Measurements from ENCODE around the gene S100A1. TPM values are rescaled to one million over a fixed set of nuclear protein-coding genes. Genes with fewer than 3 reads are reported as not detected.

S100A1 gene
- total RNA-seq, 4 donors from 2014 or later, result 3.7 to 4.4 TPM; not detected in 2

DNA sequence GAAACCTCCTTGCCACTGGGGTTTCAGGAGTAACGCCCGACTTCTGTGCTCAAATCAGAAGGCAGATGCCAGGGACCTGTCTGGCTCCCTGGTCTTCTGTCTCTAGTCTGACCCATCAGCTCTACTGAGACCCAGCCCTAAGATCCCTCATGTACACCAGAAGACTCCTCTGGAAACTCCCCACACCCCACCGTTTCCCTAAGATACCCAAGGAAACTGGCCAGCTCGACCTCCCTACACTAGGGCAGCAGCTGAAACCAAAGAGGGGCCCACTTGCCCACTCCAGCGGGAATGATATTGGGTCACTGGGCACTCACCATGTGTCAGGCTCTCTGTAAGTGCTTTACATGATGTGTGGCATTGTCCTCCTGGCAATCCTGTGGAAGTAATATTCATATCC, 14.8 kb upstream of the S100A1 start:
- intact Hi-C loops (cut with DNase I; ENCODE audit: low total_unique reads) (loop anchor here (5.0 kb wide), 1 partner anchor 36 kb away; no protein-coding TSS in a partner anchor), in situ Hi-C loops (cut with MboI; ENCODE audit: low pct_ligation_motif_present in 1 of 4, low pct_unique_long_range_greater_than_20kb in 1 of 4, low sequenced_read_pairs in 3 of 4) (no loop called here)
- Histone ChIP-seq H3K4me3 (peak overlapping the region in 3 of 4 donors; percentile 53 to 62 (median 57)), H3K27me3 (no peaks in the 10 kb centered on the region), H3K27ac (peak overlapping the region; percentile 89 to 97 (median 92)), H3K9me3 (no peaks in the 10 kb centered on the region), H3K36me3 (no peaks in the 10 kb centered on the region), H3K4me1 (peaks cover 40 to 73% (median 55%) of the 10 kb centered on the region in 4 donors)
- no peak for DNase-seq
- TF ChIP-seq POLR2AphosphoS5 (IDR thresholded peaks at IDR 0.05), result no peak
- TF ChIP-seq POLR2A (IDR thresholded peaks at IDR 0.05), result no peak
- TF ChIP-seq EP300 (IDR thresholded peaks at IDR 0.05; ENCODE audit: low read depth), result no peak
- TF ChIP-seq, protein P1, sequence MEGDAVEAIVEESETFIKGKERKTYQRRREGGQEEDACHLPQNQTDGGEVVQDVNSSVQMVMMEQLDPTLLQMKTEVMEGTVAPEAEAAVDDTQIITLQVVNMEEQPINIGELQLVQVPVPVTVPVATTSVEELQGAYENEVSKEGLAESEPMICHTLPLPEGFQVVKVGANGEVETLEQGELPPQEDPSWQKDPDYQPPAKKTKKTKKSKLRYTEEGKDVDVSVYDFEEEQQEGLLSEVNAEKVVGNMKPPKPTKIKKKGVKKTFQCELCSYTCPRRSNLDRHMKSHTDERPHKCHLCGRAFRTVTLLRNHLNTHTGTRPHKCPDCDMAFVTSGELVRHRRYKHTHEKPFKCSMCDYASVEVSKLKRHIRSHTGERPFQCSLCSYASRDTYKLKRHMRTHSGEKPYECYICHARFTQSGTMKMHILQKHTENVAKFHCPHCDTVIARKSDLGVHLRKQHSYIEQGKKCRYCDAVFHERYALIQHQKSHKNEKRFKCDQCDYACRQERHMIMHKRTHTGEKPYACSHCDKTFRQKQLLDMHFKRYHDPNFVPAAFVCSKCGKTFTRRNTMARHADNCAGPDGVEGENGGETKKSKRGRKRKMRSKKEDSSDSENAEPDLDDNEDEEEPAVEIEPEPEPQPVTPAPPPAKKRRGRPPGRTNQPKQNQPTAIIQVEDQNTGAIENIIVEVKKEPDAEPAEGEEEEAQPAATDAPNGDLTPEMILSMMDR (IDR thresholded peaks at IDR 0.05), result no peak
- 52% methylated on average over 5 of the region's 5 CpGs; no CpG with 5 or more reads in 1 of the 2 donors for WGBS, 2 donors (ENCODE audit: low coverage in 1 of 2)

DNA sequence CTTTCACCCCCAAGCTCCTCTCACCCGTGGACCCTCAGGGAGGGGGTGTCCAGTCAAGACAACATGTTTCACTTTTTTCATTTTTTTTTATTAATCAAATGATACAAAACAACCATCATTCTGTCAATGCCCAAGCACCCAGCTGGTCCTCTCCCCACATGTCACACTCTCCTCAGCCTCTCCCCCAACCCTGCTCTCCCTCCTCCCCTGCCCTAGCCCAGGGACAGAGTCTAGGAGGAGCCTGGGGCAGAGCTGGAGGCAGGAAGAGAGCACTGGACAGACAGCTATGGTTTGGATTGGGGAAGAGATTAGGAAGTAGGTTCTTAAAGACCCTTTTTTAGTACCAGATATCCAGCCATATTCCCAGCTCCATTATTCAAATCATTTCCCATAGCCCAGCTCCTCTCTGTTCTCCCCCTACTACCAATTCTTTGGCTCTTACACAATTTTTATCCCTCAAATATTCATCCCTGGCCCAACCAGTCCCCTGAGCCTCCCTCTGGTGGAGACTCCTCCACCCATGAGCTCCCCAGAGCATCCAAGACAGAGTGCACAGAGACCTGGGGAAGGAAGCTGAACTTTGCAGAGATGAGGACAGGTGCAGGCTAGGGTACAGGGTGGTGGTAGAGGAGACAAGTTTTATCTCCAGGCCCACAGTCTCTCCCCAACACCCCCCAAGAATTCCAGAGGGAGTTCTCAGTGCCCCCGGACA, 13.9 kb upstream of the S100A1 start:
- H3K9me3 ChIP-seq, result no peaks in the 10 kb centered on the region
- no peak overlapping the region for H3K4me3 ChIP-seq
- H3K27ac ChIP-seq, result peak overlapping the region; percentile 89 to 97 (median 92)
- intact Hi-C loops (cut with DNase I; ENCODE audit: low total_unique reads) (loop anchor here (5.0 kb wide), 1 partner anchor 37 kb away; no protein-coding TSS in a partner anchor), in situ Hi-C loops (cut with MboI; ENCODE audit: low pct_ligation_motif_present in 1 of 4, low pct_unique_long_range_greater_than_20kb in 1 of 4, low sequenced_read_pairs in 3 of 4) (no loop called here)
- TF ChIP-seq POLR2AphosphoS5 (IDR thresholded peaks at IDR 0.05) (peak in 1 of 3 donors; percentile 8), EP300 (IDR thresholded peaks at IDR 0.05; ENCODE audit: low read depth) (no peak)
- H3K36me3 ChIP-seq, result no peaks in the 10 kb centered on the region
- no peaks in the 10 kb centered on the region for H3K27me3 ChIP-seq
- peaks cover 38 to 65% (median 50%) of the 10 kb centered on the region in 4 donors for H3K4me1 ChIP-seq
- DNase-seq, result no peak
- WGBS, 2 donors (ENCODE audit: low coverage in 1 of 2), result 64% methylated on average over 2 of the region's 2 CpGs; no CpG with 5 or more reads in 1 of the 2 donors

- peaks cover 34 to 59% (median 44%) of the 10 kb centered on the region in 4 donors for H3K4me1 ChIP-seq
- intact Hi-C loops (cut with DNase I; ENCODE audit: low total_unique reads) (loop anchor here (5.0 kb wide), 1 partner anchor 38 kb away; no protein-coding TSS in a partner anchor), in situ Hi-C loops (cut with MboI; ENCODE audit: low pct_ligation_motif_present in 1 of 4, low pct_unique_long_range_greater_than_20kb in 1 of 4, low sequenced_read_pairs in 3 of 4) (no loop called here)
- no peaks in the 10 kb centered on the region for H3K36me3 ChIP-seq
- H3K27me3 ChIP-seq, result no peaks in the 10 kb centered on the region
- WGBS, 2 donors (ENCODE audit: low coverage in 1 of 2), result 84% methylated on average over 7 of the region's 7 CpGs; no CpG with 5 or more reads in 1 of the 2 donors
- no peak for DNase-seq
- peak overlapping the region; percentile 89 to 97 (median 92) for H3K27ac ChIP-seq
- peak overlapping the region in 2 of 4 donors; percentile 33 to 47 for H3K4me3 ChIP-seq
- no peaks in the 10 kb centered on the region for H3K9me3 ChIP-seq
- TF ChIP-seq, protein P1 (IDR thresholded peaks at IDR 0.05), result no peak
These were observed 13.3 kb upstream of the S100A1 start for GRCh38 chr1:153614906-153615305.

DNA sequence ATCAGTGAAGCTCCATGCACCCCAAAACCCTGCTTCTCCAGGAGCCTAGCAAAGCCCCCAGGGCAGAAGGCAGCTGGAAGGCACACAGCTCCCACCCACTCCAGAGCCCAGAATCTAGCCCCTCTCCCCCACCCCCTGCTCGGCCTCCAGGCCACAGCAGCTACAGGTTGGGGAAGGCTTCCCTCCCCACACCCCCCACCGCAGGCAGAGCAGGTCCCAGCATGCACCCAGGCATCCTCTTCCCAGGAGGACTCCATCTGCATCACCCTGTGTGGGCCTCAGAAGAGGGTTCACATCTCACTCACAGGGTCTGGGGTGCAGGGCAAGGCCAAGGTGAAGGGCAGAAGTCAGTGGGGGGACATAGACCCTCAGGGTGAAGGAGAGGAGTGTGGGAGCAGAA, 12.8 kb upstream of the S100A1 start:
- intact Hi-C loops (cut with DNase I; ENCODE audit: low total_unique reads), result no loop called here
- Histone ChIP-seq H3K27ac (peak overlapping the region; percentile 71 to 92 (median 90)), H3K4me3 (peak overlapping the region in 3 of 4 donors; percentile 25 to 47 (median 33)), H3K27me3 (no peaks in the 10 kb centered on the region), H3K9me3 (no peaks in the 10 kb centered on the region), H3K4me1 (peaks cover 31 to 54% (median 39%) of the 10 kb centered on the region in 4 donors), H3K36me3 (no peaks in the 10 kb centered on the region)
- in situ Hi-C loops (cut with MboI; ENCODE audit: low pct_ligation_motif_present in 1 of 4, low pct_unique_long_range_greater_than_20kb in 1 of 4, low sequenced_read_pairs in 3 of 4), result no loop called here
- 86% methylated on average over 1 of the region's 2 CpGs; no CpG with 5 or more reads in 1 of the 2 donors for WGBS, 2 donors (ENCODE audit: low coverage in 1 of 2)
- no peak for TF ChIP-seq POLR2A (IDR thresholded peaks at IDR 0.05)
- TF ChIP-seq, protein P1 (IDR thresholded peaks at IDR 0.05), result no peak
- no peak for TF ChIP-seq EP300 (IDR thresholded peaks at IDR 0.05; ENCODE audit: low read depth)
- no peak for TF ChIP-seq POLR2AphosphoS5 (IDR thresholded peaks at IDR 0.05)
- no peak for DNase-seq
